NCI-H345 treated with DMSO at 0.1 percent for 48 hours (cell line): ENCODE measurements around the gene PAX5.

ENCODE experiments used
- DNase-seq: peaks from one replicate; lab custom pipeline; 2025; ENCODE audit not compliant: unreplicated experiment; lab: John Stamatoyannopoulos, UW

The PAX5 gene

GRCh38 chr9:36864491-36865410, 169.3 kb downstream of the PAX5 start:
- DNase-seq, result no peak

DNA sequence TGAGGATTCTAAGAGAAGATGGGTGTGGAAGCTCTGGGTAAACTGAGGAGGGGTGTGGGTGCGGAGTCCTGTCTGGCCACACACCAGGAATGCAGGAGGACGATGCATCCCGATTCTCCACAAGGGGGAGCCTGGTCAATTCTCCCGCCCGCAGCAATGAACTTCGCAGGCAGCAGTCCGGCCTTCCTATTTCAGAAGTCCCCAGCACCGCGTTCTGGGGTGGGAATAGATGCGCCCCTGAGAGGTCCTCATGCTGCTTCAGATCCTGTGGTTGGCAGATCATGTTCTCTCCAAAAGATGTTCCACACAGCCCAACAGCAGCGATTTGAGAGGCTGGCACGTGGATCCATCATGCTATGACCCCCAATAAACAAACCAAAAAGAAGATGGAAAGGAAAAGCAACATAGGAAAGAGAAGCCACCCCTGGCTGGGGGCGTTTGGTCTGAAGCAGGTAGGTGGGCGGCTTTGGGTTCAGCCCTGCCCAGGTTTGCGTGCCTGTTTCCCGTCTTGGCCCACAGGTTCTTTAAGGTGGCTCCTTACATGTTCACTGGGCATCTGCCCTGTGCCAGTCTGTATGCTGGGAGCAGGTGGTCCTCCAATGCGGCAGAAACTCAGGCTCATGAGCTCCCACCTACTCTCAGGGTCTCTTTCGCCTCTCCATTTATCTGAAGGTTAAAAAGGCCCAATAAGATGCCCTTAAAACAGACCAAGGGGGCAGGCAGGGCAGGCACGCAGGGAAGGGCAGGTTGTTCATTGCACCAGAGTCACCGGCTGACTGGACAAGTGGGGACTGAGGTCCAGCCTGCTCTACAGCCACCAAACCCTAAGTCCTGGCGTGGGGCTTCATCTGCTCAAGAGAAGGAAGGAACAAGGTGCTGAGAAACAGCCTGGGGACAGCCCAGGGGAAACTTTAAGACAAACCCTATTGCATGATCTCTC, 171.6 kb downstream of the PAX5 start:
- DNase-seq, result no peak

GRCh38 chr9:36861528-36862205, 172.4 kb downstream of the PAX5 start:
- no peak for DNase-seq

- DNase-seq, result no peak
Measured at GRCh38 chr9:36858805-36859375, 175.2 kb downstream of the PAX5 start.

DNA sequence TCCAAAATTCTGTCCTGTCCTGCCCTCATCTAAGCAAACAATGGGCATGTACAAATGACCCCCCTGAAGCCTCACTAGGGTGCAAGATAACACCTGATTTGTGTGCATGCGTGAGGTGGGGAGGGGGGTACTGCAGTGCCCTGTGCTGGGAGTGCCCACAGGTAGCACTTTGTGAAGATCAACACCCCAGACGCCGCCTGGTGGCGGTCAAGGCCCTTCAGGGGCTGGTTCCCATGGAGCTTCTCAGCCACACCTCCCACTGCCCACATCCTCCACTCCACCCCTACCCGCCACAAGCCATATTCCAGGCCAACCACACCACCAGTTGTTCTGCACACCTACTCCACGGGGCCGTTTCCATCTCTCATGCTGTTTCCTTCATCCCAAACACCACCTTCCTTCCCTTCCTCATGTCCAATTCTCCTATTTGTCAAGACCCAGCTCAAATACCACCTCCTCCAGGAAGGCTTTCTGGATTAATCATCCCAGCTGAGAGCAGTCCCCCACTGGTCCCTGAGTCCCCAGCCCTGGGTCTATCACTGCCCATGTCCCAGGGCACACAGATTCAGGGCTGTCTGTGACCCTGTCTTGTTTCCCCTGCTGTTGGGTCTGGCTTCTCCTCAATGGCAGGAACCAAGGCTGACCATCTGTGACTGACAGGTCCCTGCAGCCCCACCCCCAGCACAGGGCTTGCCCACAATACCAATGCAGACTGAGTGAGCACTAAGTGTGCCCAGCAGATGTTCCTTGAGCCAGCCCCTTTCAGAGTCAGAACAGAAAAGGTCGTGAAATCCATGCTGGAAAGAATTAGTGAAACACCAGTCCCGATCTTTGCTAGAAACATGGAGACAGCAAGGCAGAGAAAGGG, 178.4 kb downstream of the PAX5 start:
- DNase-seq, result no peak

DNA sequence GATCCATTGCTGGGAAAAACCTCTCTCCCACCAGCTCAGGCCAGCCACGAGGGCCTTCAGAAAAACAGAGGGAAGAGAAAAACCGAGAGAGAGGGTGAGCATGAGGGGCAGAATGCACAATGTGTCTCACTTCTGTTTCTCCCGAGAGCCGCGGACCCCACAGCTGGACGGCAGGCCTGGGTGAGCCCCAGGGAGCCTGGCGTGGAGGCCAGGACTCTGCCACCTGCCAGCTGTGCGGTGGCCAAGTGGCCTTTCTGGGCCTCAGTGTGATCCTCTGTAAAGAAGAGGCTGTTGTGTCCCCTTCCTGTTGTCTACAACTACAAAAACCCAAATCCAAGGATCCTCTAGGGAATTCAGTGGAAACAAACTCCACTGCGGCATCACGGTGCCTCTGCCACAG, 179.3 kb downstream of the PAX5 start:
- DNase-seq, result no peak

- no peak for DNase-seq
Measured at GRCh38 chr9:36854034-36854433, 180.0 kb downstream of the PAX5 start.

- no peak for DNase-seq
Measured at GRCh38 chr9:36853233-36853632, 180.8 kb downstream of the PAX5 start.

DNA sequence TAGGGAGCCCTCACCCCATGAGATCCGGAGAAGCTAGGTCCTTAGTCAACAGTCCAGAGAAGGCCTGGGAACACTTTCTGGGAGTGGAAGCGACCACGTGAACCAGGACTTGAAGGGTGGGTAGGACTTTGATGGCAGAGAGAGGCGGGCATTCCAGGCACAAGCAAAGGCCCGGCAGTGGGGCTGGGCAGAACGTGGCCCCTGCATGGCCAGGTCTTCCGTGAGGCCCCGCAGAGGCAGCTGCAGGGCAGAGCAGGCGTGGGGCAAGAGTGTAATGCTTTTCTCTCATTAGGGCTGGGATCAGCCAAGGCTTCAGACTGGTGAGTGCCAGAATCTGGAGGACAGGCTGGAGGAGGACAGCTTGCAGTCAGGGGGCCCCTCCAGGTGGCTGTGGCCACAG, 184.1 kb downstream of the PAX5 start:
- DNase-seq, result no peak

DNA sequence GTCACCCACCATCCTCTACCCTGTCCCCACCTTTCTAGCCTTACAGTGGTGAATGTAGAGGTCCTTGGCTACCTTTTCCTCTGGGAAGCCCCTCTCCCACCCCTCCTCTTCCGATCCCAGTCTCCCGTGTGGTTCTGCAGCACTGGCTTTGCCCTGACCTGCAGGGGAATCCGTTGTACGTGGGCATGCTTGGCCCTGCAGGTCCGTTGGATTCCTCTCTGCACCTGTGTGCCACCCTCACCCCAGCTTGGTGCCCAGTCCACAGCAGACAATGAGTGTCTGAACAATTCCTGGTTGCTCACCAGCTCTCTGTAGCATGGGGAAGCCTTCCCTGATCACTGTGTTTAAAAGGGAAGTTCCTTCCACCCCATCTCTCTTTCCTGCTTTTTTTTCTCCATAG, 185.1 kb downstream of the PAX5 start:
- no peak for DNase-seq

DNA sequence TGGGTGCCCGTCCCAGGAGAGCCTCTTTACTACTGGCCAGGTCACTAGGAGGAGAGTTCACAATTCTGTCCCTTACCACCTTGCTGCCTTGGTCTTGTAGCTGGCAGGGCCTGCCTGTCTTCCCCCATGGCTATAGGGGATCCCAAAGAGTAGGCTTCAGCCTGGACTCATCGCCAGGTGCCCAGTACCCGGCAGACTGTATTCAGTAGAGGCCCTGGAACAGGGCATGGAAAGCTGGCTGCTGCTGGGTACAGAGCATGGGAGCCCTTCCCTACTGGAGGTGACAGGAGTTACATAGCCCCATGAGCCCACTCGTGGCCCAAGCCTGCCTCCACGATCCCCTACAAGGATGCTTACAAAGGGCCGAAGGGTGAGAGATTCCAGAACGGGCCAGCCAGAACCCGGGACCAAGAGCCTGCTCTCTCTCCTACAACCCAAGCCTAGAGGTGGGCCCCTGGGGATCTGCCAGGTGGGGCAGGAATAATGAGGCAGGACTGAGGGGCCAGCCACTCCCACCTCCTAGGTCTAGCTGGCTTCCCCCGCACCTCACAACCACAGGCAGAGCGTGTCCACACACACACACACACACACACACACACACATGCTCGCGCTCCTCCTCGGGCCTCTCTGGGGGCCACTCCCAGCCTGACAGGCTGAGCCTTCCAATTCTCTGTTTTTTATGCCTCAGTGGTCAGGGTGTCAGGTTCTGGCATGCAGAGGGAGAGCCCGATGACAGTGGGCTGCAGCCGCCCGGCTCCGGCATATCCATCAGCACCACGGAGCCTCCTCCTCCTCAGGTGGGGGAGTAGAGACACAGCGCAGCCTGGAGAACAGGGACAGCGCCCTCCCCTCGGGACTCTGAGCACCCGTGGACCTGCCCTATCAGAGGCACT, 186.0 kb downstream of the PAX5 start:
- no peak for DNase-seq

GRCh38 chr9:36846621-36847020, 187.4 kb downstream of the PAX5 start:
- no peak for DNase-seq

DNA sequence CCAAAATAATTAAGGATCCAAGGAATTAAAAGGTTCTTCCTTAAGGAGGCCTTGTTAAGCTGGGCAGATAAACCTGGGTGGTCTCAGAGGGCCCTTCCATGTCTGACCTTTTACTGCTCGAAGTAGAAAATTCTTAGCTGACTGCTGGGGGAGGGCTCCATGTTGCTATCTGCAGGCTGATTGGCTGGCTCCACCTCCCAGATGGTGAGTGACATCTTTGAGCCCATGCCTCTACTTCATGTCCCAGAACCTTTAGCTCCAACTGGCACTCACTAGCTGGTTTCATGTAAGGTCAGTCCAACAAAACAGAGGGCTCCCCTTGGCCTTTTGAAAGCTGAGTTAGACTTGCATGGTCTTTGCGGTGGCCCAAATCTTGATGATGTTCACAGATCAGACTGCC, 188.2 kb downstream of the PAX5 start:
- no peak for DNase-seq

DNA sequence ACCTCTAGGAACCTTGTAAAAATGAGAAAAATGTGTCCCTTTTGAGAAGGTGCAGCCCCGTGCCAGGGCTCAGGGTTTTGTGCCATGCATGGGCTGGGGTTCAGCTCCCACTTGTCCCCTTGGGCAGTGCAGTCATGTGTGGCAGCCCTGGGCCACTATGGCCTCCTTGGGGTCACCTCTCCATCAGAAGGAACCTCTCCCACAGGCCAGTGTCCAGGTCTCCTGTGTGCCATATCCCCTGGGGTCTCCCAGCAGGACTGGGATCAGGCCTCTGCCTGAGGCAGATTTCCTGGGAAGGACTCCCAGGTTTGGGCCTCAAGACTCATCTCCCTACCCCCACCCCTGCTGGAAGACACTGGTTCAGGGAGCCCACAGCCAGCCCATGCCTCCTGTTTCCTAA, 189.1 kb downstream of the PAX5 start:
- no peak for DNase-seq

- DNase-seq, result no peak
Measured at GRCh38 chr9:36843964-36844363, 190.1 kb downstream of the PAX5 start.

DNA sequence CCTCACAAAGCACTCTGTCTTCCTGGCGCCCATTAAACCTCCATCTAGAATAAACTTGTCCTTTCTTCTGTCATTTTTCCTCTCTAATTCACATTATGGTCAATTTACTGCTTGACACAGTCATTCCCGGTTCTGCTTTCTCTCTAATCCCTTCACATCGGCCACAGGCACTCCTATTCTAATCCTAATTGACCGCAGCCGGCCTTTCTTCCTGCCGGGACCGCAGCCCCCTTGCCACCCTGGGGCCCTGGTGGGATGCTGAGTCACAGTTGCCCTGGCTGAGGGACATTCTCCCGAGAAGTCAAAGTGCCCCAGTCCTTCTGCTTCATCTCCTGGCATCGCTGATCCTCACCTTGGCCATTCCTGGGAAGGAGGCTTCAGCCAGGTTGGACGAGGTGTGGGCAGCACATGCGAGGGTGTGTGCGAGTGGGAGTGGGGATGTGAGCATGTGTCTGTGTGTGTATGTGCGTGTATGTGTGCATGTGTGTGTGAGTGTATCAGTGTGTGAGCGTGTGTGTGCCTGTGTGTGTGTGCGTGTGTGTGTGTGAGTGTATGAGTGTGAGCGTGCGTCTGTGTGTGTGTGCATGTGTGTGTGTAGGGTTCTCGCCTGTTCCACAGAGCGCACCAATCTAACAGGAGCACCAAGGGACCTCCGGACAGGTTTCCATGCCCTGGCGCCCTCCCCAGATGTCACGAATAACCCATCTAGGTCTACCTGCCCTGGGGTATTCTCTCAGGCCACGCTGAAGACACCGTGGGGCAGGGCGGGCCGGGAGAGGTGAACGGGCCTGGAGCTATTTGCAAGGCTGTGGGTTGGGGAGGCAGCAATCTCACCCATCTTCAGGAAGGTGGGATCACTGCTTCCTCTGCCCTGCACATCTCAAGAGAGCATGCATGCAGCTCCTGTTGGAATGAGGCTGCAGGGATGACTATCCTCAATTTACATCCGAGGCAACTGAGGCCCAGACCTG, 191.2 kb downstream of the PAX5 start:
- DNase-seq, result no peak

- DNase-seq, result peak; percentile 11
Measured at GRCh38 chr9:36840898-36841536, 193.1 kb downstream of the PAX5 start.
